ENCODE data around the gene TOB2.
"Not testable (repeated sequence)": the region's sequence is repeated elsewhere in the genome, so short reads cannot be mapped to it uniquely, and the experiment has no call there.

The TOB2 gene

DNA sequence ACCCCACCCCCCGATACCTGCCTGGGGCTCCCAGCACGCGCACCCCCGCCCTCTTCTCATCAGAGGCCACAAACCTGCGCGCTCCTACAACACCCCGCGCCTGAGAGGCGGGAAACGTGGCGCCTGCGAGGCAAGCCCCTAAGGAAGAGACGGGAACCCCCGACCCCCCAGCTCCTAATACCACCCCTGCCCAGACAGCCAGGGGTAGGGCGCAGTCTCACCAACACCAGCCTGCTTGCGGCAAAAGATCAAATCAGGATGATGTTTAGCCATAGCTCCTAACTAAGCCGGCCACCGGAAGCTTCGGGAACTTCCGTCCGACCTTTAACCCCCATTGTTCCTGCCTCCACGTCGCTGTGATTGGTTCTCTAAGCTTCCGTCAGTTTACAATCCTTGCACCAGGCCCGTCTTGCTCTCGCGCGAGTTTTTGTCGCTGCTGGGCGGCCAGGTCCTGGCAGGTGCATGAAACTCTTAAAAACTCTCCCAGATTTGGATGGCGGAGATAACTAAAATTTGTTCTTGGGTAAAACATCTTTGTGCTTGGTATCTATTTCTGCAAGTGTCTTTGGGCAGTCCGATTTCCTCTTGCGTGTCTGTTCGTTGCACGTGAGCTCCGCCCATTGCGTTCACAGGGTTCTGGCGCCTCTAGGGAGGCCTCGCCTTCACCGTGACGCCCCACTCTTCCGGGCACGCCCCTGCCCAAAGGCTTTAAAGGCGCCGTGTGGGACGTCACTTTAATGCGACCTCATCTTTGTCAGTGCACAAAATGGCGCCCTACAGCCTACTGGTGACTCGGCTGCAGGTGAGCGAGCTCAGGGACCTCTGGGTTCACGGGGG is 22.0 kb upstream of the TOB2 start, which contains the start of the genes ACO2 and PHF5A:
ACO2 (plus strand) TSS at position 737 of the 837 bp plus-strand sequence; CDS start at position 767, 30 bp downstream.
PHF5A (minus strand) TSS at position 312 of the 837 bp plus-strand sequence; CDS start at position 273, 39 bp downstream.
- DNase-seq (ENCODE audit: low spot score), result peak; percentile 99

DNA sequence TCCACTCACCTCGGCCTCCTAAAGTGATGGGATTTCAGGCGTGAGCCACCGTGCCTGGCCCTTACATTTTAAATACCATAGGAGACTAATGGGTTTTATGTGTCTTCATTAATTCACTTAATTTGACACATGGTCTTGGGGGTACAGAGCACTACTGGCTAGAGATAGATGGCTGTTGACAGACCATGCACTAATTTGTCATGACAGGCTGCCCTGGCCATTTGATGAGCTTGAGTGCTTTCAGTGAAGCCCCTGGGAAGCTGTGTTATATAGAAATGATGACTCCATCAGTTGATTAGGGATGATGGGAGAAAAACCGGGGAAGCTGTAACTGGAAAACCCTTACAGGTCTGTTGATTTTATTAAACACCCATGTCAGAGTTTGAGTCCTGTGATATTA is 15.3 kb upstream of the TOB2 start:
- DNase-seq (ENCODE audit: low spot score), result no peak

DNA sequence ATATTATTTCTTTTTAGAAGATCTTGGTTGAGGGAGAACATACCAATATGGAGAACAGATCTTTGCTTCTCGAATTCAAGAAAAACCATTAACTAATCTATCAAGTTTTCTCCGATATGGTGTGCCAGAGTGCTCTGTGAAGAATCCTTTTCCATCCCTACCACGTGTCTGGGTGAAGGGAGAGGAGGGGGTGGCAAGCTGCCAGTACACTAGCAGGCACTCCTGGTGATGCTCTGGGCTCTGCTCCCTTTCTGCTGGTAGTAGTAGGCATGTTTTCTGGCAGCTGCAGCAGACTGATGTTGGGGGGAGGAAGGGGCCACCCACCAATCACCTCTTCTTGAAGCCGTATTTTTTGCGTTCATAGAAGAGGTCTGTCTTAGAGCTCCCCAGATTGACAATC is 13.5 kb upstream of the TOB2 start:
- not testable (repeated sequence) for DNase-seq (ENCODE audit: low spot score)

- DNase-seq (ENCODE audit: low spot score), result no peak
These were observed 12.8 kb upstream of the TOB2 start for GRCh38 chr22:41459431-41459830.

GRCh38 chr22:41458161-41458728 is 11.6 kb upstream of the TOB2 start:
- DNase-seq (ENCODE audit: low spot score), result no peak

DNA sequence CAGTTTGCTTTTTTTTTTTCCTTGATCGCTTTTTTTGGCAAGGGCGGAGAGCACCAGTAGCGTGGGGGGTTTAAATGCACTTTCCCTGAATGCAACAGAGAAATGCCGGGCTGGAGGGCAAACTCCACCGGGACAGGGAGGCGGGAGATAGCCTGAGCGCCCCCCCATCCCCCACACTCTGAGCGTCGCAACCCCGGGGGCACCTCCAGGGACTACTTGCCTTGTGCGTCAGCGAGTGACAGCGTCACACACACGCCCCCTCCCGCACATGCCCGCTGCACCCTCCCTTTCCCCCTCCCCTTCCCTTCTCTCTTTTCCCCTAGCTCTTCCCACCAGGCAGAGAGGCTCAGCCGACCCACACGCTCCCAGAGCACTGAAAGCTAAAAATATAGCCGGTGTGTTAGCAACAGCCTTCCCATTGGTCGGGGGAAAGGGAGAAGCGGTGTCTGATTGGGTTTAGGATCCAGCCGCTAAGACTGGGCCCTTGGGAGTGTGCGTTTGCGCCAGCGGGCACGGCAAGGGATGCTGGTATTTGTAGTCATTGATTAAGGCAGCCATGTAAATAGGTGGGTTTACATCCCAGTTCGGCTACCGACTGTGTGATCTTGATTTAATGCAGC is 1.7 kb upstream of the TOB2 start:
- peak; percentile 92 for DNase-seq (ENCODE audit: low spot score)

DNA sequence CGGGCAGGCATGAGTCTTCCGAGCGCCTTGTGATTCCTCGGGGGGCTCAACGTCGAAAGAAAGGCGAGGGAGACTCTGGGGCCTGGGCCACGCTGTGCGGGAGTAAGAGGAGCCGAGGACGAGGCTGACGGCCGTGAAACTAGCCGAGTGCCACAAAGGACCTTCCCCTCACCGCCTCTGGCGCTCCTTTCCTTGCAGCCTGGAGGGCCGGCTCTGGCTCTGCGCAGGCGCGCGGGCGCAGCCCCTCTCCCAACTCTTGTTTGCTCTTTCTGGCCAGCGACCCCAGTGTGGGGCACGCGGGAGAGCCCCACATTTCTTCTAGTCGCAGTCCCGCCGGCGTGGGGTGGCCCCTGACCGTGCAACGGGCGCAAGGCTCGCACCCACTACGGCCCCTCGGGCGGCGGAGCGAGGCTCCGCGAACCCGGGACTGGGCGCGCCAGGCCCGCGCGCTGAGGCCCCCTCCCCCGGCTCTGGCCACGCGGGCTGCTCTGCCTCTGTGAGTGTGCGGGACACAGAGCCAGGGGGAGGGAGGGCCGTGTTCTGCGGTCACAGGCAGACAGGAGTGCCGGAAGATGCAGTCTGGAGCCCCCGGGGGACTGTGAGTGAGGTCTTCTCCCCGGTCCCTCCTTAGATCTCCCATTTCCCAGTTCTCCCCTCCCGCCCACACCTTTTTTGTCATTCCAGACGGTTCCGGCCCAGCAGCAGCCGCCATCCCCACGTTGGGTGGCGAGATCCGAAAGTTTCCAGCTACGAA is 1.0 kb upstream of the TOB2 start:
- peak; percentile 54 for DNase-seq (ENCODE audit: low spot score)

DNA sequence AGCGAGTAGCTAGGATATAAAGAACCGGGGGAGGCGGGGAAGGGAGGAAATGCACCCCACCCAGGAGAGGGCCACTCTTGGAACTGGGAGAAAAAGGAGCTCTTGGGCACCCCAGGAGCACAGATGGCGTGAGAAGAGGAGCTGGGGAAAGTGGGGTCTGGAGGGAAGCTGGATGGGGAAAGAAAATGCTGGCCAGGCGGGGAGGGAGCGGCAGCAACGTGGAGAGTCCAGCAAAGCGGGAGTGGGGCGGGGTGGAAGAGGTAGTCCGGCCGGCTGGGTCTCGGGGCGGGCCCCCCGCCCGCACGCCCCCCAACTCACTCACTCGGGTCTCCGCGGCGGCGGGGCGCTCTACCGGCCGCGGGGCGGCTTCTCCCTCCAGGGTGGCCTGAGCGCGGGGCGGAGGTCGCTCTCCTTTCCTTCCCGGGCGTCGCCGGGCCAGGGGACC is 522 bp downstream of the TOB2 start:
- DNase-seq (ENCODE audit: low spot score), result peak; percentile 35

GRCh38 chr22:41445129-41446056 is 1.2 kb downstream of the TOB2 start:
- DNase-seq (ENCODE audit: low spot score), result peak; percentile 34

DNA sequence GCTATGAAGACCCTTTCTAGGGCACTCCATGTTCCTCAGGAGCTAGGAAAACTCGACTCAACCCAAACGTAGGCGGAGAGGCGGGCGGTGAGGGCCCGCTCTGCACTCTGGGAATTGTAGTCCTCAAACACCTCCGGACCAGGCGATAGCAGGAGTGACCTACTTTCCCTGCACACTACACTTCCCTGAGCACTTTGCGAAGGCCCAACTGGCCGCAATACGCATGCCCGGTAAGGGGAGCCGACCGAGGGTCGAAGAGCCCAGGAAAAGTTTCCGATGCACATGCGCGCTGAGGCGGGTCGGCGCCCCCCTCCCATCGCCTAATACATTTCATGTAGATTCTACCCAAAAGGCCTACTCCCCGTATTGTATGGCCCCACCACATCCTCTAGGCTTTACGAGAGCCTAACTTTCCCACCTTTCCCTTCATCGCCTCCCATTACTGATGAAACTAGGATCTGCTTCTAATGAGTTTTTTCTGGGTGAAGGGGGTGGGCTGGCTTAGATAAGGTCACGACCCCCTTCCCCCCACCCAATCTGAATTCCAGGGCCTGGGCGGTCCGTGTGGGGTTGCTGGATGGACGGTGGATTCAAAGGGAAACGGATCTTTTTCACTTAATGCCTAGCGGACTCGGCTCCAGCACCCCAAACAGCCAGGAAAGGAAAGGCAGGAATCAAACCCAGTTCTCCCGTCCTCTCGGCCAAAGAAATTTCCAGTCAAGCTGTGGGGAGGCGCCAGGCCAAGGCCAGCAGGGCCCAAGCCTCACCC is 2.1 kb downstream of the TOB2 start:
- peak; percentile 89 for DNase-seq (ENCODE audit: low spot score)

DNA sequence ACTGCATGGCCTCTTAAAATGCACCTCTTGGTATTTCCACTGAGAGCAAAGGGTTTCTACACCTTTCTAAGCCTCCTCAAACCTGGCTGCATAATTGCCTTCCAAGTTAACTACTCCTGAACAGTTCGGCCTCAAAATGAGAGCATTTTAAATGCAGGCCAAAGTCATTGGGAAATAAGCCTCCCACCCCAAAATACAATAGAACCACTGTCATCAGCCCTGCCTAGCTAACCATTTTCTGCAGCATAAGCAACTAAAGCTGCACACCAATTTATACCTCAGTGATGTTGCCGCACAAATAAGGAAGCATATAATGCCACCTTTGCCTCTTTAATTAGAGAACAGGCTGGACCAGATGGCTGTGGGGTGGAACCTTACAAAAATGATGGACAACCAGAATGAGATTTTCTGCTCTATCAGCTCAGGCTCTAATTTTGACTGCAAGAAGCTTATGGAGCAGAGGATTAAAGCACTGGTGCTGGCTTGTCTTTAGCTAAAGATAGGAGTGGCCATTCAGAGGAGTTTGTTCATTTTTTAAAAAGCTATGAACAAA is 4.3 kb downstream of the TOB2 start:
- DNase-seq (ENCODE audit: low spot score), result no peak

DNA sequence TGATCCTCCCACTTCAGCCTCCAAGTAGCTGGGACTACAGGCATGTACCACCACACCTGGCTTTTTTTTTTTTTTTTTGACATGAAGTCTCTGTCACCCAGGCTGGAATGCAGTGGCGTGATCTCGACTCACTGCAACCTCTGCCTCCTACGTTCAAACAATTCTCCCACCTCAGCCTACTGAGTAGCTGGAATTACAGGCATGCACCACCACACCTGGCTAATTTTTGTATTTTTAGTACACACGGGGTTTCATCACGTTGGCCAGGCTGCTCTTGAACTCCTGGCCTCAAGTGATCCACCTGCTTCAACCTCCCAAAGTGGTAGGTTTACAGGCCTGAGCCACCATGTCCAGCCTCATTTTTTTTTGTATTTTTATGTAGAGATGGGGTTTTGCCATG is 6.1 kb downstream of the TOB2 start:
- not testable (repeated sequence) for DNase-seq (ENCODE audit: low spot score)

DNA sequence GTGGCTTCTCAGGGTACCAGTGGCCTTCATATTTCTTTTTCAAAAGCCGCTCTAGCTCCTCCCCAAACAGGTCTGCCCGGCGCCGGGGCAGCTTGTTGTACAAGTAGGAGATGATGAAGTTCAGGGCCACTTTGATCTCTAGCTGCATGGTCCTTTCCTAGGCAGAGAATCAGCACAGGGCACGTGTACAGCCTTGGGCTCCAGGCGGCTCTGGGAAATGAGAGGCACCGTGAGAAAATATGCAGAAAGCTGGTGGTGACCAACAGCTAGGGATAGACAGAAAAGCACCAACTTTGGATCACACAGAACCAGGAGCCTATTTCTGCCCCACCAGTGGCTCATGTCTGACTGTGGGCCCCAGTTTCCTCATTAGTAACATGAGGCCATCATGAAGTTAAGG is 9.4 kb downstream of the TOB2 start:
- no peak for DNase-seq (ENCODE audit: low spot score)

- no peak for DNase-seq (ENCODE audit: low spot score)
These were observed 10.1 kb downstream of the TOB2 start for GRCh38 chr22:41436322-41437113.

GRCh38 chr22:41435560-41435959 is 11.0 kb downstream of the TOB2 start:
- DNase-seq (ENCODE audit: low spot score), result no peak

DNA sequence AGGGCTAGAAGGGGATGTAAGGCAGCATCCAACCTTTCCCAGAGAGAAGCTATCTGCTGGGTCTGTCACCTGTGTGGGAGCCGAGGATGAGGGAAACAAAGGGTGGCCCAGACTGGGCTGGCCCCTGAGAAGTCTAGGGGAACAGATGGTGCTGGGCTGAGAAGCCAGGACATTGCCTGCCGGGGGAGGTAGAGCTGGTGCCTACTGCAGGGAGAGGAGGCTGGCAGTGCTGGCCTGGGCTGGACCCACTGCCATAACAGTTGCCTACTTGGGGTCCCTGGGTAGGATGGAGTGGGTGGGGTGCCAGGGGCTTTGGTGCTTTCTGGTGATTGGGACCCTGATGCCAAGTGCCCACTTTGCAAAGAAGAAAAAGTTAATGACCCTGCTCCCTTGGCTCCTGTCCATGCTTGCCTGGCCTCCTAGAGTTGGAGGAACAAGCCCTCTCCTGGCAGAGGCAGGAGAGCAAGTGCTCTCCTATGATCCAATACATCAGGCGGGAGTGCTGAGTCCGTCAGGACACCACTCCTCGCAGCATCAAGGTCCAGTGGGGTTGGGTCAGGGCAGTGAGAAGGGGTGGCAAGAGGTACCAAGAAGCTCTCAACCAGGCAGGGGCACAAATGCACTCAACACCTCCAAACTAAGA is 12.1 kb downstream of the TOB2 start:
- not testable (repeated sequence) for DNase-seq (ENCODE audit: low spot score)

DNA sequence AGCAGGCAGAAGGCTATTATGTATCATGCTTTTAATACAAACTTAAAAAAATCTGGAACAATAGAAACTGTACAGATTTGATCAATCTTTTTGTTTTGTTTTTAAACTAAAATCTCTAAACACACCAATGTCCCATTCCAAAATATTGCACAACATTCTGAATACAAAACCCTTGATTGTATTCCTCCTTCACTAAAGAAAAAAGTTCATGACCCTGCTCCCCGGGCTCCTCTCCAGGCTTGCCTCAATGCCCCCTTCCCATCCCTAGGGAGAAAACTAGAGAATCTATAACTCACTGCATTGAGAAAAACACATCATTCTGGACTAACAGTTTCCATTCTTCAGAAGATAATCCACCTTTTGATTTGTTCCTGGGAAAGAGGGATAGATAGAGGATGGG is 13.1 kb downstream of the TOB2 start:
- not testable (repeated sequence) for DNase-seq (ENCODE audit: low spot score)

GRCh38 chr22:41431656-41432055 is 14.9 kb downstream of the TOB2 start:
- no peak for DNase-seq (ENCODE audit: low spot score)

DNA sequence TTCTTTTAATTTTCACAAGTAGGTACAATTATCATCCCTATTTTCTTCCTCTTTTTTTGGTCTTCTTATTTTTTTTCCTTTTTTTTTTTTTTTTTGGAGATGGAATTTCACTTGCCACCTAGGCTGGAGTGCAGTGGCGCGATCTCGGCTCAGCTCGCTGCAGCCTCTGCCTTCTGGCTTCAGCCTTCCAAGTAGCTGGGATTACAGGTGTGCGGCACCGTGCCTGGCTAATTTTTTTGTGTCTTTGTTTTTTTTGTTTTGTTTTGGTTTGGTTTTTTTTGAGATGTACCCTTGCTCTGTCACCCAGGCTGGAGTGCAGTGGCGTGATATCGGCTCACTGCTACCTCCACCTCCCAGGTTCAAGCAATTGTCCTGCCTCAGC is 16.7 kb downstream of the TOB2 start:
- DNase-seq (ENCODE audit: low spot score), result no peak

Measured in hematopoietic multipotent progenitor cell treated with erythropoietin and hydrocortisone succinate and interleukin-3 and kit ligand, for 15 days (in vitro differentiated cells).